HCT116 (cell line): ENCODE measurements around the gene ZFHX3.

Experiments used
- CTCF ChIP-seq, 3 experiments: fragments of 200-600 bp in 1 of 3; sonication (generic) in 1 of 3; IDR thresholded peaks in 2 of 3; conservative IDR thresholded peaks in 1 of 3; 2 replicates each; pipeline ENCODE4 v1.5.1; 2012 to 2017; ENCODE audit warnings: low read depth in 2 of 3, low read length in 2 of 3, antibody characterized with exemption in 1 of 3, borderline replicate concordance in 1 of 3, control low read depth in 1 of 3, mild to moderate bottlenecking in 1 of 3, mixed read lengths in 1 of 3, mixed run types in 1 of 3, moderate library complexity in 1 of 3; ENCODE audit not compliant: insufficient read depth in 1 of 3
- POLR2AphosphoS5 ChIP-seq: IDR thresholded peaks from 2 replicates; pipeline ENCODE4 v1.6.1; 2011; ENCODE audit warnings: mild to moderate bottlenecking, low read depth, low read length, moderate library complexity

GRCh38 chr16:72819345-72819744 lies 228.6 kb downstream of the ZFHX3 start:
- TF ChIP-seq CTCF (IDR thresholded peaks at IDR 0.05 in 2 of 3, conservative IDR thresholded peaks at IDR 0.05 in 1 of 3; ENCODE audit: borderline replicate concordance in 1 of 3, insufficient read depth in 1 of 3, low read depth in 2 of 3, low read length in 2 of 3) (no peak), POLR2AphosphoS5 (no peak)
